ENCODE measurements around the gene SUSD3.

The SUSD3 gene

DNA sequence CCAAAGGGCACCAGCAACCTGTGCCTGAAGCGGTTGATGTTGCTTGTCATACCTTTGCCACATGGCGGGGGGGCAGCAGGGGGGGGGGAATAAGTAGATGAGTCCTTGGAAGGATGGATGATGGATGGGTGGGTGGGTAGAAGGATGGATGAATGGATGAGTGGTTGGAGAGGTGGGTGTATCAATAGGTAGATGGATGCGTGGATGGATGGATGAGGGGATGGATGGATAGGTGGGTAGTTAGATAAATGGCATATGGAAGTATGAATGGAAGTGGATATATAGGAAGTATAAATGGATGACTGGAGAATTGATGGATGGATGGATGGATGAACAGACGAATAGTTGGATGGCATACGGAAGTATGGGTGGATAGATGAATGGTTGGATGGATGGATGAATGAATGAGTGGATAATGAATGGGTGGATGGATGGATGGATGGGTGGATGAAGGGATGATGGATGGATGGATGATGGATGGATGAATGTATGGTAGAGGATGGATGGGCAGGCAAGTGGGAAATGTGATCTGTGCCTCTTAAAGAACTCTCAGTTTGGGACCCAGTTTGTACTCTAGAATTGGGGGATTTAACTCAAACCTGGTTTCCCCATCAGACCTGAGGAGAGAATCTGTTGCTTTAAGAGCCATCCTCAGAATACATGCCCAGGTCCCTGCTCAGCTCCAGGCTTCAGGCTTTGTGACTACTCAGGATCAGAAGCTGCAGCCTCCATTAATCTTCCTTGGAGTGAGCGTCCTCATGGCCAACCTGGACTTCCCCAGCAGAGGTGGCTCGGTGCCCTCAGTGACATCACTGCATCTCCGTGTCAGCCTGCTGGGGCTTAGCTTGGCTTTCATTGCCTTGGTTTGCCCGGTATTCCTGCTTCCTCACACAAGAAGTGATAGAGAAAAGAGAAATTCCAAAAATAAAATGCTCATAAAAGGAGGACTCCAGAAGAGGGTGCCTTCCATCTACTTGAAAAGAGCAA, 27.6 kb upstream of the SUSD3 start:
- no peak for DNase-seq

DNA sequence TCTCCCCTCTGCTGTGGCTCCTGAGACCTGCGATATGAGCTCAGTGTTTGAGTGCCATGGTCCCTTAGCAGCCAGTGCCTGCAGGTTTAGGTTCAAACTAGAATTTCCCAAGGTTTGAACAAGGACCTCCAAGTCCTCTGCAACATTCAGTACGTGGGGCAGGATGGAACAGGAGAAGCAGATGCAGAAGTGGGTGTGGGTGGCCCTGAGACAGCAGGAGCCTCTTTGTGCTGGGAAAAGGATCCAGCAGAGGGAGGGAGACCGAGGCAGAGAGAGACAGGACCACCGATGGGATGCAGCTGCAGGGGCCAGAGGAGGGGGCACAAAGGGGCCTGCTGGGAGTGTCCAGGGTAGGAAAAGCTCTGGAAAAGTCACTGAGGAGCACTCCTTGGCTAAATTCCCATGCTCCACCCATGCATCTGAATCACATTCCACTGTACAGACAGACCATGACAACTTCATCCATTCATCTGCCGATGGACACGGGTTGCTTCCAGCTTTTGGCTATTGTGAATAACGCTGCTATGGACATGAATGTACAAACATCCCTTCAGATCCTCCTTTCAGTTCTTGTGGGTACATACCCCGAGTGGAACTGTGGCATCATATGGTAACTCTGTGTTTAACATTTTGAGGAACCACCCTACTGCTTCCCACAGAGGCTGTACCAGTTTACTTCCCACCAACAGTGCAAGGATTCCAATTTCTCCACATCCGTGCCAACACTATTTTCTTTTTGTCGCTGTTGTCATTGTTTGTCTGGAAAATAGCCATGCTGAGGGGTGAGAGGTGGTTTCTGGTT, 26.7 kb upstream of the SUSD3 start:
- no peak for DNase-seq

DNA sequence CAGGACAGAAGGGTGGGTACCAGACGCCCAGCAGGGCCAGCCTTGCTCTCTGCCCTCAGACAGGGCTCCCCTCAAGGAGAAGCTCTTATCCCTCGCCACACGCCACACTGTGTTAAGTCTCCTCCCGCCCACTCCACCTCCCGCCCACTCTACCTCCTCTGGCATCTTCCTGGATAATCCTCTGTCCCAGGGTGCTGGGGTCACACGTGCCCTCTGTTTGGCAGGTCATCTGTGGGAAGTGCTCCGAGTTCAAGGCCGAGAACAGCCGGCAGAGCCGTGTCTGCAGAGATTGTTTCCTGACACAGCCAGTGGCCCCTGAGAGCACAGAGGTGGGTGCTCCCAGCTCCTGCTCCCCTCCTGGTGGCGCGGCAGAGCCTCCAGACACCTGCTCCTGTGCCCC, 26.0 kb upstream of the SUSD3 start:
- no peak for DNase-seq

DNA sequence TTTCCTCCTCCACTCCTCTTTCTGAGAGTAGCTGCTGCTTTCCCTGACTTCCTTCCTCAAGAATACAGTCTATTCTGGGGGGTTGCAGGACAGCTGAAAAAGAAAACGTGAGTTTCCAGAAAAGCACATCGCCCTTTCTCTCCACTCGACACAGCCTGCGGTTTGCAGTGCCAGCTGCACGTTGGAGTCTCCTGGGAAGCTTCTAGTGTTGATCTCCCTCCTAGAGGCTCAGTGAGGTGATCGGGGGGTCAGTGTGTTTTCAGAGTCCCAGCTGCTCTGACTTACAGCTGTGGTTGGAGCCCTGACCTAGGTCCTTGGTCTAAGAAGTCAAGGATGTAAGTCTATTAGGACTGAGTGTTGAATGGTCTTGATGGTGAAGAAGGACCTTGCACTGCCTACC, 25.0 kb upstream of the SUSD3 start:
- DNase-seq, result peak in 1 of 2 experiments; percentile 50

DNA sequence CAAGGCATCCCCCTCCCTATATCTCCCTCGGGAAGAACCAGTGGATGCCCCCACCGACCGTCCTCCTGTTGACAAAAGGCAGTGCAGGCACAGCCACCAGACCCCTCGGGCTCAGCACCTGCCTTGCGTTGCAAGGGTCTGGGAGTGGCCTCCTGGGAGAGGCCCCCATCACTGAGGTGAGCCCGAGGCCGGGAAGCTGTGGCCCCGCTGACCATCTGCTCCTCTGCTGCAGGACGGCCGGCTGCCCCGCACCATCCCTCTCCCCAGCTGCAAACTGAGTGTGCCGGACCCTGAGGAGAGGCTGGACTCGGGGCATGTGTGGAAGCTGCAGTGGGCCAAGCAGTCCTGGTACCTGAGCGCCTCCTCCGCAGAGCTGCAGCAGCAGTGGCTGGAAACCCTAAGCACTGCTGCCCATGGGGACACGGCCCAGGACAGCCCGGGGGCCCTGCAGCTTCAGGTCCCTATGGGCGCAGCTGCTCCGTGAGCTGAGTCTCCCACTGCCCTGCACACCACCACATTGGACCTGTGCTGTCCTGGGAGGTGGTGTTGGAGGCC, 23.3 kb upstream of the SUSD3 start:
- DNase-seq, result no peak

DNA sequence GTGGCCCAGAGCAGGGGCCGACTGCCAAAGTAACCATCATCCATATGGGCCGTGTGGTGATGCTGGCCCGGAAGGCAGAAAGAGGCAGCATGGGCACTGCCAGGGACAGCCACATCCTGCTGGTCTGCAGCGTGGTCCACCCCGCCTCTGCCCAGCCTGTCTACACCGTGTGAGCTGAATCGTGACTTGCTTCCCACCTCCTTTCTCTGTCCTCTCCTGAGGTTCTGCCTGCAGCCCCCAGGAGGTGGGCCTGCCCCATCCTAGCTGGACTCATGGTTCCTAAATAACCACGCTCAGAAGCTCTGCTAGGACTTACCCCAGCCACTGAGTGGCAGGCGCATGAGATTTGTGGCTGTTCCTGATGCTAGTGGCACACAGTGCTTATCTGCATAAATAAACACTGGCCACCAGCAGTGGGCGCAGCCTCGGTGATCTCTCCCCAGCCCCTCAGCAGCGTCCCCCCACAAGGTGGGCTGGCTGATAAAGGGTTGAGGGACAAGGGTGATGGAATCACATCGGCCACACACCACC, 22.6 kb upstream of the SUSD3 start:
- DNase-seq, result no peak

DNA sequence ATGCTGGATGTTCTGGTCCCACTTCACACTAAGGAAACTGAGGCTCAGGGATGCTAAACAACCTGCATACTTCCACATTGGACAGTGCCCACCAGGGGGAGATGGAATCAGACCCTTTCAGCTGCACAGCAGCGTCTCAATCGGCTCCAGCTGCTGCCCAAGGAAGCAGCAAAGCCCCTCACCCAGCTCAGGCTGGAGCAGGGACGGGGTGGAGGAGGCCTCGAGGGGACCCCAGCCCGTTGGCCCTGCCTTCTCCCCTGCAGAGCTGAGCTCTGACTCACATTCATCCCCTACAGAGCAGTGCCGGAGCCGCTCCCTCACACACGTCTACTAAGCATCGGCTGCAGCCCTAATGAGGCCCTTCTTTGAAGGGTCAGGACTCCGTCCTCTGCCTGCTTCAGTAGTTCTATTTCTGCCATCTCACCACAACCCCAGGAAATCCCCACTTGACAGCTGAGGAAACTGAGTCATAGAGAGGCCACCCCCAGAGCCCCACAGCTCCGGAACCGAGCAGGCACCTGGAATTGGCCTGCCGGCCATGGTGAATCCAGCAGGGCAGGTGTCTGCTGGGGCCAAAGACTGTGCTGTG, 21.5 kb upstream of the SUSD3 start:
- DNase-seq, result no peak

DNA sequence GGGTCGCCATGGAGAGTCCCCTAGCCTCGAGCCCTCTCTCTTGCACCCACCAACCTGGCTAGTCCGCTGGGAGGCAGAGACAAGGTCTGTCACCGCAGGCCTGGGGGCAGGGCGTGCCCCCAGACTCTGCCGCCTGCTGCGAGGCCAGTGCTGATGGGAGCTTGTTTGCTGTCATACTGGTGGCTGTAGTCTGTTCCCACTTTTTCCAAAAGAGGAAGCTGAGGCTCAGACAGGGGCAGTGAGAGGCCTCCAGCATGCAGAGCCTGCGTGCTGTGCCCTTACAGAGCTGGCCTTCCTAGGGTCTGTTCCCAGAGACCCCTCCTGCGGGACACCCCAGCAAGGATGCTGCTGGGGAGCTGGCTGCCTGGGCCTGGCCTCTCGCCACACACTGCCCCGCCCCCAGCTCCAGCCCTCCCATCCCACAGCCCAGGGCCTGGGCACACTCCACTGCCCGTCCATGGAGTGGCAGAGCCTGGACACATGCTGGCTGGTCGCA, 21.0 kb upstream of the SUSD3 start:
- no peak for DNase-seq

DNA sequence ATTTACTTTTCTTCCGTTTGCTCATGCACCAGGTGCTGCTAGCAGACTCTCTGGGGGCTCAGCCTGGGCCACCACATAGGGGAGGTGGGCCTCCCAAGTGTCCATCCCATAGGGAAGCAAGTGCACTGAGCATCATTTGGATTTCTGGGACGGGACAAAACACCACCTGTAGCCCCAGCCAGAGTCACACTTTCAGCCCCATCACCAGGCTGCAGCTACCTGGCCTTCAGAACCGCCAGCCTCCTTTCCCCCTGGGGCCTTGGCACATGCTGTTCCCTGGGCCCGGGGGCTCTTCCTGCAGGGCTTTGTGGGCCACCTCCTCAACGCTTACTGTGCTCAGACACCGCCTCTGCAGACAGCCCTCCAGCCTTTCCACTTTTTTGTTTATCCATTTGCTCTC, 19.6 kb upstream of the SUSD3 start:
- no peak for DNase-seq

DNA sequence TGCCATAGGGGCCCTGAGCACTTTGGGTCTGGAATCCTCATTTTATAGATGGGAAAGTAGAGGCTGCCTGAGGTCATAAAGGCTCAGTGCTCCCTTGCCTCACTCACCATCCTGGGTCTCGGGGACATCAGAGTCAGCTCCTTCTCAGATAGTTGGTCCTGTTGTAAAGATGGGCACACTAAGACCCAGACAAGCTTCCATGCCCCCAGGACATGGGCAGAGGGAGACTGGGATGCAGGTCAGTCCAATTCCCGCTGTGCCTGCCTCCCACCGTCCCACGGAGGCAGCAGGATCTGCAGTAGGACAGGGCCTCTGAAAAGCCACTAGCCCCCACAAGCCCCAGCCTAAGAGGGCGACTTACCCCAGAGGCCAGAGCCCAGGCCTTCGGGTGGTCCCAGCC, 19.0 kb upstream of the SUSD3 start:
- DNase-seq, result no peak

DNA sequence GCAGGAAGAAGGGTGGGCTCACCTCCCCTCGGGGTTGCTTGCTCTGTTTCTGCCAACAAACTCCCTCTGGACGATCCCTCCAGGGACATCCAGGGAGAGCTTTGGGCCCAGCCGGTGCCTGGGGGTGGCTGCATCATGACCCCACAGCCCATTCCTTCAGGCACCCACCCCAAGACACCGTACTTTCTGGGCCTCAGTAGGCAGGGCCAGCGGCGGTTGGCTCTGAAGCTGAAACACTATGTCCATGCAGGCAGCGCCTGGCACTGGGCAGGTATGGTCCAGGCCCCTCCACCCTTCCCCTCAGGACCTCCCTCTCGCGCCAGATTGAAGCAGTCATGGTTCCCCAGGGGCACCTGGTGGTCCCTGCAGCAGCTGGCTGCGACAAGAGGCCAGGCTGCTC, 18.5 kb upstream of the SUSD3 start:
- DNase-seq, result no peak

DNA sequence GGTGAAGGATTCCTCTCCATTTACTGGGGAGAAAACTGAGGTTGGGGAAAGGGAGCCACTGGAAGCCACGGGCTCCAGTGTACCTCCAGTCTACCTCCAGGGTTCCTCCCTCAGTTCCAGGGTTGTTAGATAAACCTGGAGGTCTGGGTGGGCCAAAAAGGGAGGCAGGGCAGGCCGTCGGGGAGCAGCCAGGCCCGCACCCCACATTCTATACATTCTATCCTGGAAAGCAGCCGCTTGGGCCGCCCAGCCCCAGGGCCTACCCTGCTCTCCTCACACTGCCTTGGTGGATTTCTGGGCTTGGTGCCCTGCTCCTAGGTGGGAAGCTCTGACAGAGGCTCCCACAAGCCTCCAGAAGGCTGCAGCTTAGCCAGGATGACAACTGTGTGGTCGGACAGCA, 18.1 kb upstream of the SUSD3 start:
- no peak for DNase-seq

DNA sequence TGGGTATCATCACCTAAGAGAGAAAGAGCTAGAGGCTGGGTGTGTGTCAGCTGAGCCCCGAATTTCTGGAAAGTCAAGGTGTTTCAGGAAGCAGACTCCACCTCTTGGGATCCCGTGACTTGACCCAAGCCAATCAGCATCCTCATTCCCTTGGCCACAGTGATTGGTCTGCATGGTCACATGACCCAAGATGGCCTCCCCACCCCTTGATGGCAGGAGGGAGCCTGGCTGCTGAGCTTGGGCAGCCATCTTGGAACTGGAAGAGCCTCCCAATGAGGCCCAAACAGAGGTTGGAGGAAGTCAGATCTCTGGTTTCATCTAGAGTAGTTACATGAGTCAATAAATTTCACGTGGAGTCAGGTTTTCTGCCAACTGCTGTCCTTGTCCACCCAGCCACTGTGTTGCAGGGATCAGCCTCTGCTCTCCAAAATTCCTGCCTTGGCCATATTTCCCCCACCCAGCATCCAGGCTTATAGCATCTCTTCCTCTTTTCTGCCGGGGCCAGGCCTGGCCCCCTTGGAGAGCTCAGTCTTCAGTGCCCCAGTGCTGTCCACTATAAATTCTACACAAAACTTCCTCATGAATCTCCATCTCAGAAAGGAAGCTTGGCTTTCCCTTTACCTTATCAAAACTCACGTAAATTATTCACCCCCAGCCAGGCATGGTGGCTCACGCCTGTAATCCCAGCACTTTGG, 17.2 kb upstream of the SUSD3 start:
- peak in 1 of 2 experiments; percentile 12 for DNase-seq

DNA sequence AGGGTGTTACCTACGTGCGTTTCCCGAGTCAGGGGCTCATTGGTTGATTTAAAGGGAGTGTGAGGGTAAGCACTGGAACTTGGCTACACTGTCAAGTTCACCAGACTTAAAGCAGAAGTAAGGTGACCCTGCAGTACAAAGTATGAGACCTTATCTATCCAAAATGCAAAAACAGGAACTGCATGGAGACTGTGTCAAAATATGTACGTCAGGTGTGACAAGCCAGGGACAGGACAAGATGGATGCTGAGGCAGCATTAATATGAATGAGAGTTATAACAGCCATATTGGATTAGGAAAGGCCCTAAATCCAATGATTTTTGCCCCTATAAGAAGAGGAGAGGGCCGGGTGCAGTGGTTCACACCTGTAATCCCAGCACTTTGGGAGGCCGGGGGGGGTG, 15.4 kb upstream of the SUSD3 start:
- no peak for DNase-seq

DNA sequence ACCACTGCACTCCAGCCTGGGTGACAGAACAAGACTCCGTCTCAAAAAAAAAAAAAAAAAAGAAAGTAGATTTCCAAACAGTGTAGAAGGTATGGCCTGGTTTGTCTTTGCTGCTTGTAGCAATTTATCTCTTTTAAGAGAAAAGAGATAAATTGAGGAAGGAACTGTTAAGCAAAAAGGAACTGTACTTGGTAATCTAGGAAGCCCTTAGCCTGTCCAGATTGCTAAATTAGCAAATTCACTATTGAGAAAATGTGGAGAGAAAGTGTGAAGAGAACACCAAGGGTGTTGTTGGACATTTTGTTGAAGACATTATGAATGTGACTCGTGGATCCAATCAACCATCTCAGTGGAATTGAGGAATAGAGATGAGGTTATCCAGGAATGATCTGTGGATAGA, 13.0 kb upstream of the SUSD3 start:
- DNase-seq, result no peak

DNA sequence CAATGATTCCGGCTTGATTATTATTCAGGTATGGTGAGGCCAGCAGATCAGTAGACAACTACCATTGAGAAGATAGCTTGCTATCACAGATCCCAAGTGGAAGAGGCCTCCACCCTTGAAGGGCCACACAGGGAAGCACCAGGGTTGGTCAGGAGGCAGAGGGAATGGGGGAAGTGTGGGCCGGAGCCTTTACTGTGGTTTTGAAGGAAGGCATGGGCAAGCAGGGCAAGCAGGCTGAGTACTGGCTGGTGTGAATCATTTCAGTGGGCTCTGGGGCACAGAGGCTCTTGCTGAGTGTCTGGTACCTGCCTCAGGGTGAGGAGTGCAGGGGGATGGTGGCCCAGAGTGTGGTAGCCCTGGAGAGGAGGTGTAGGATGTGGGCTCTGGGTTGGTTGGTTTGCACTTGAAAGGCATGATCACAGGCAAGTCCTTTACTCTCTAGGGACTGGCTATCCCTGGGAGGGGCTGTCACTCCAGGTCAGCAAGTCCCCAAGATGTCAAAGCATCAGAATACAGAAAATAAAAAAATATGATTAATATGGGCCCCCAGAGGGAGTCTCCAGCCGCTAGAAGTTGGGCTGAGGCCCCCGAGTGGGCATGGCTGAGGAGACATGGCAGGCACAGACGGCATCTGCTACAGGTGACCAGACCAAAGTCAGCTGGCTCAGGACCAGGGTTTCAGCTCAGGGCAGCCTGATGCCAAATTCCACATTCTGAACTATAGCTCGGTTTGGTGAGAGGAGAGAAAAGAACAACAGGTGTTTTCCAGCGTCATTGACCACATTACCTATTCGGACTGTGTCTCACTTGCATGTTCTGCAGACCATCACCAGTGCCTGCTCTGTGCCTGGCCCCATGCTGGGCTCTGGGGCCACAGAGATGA, 9.7 kb upstream of the SUSD3 start:
- no peak for DNase-seq

DNA sequence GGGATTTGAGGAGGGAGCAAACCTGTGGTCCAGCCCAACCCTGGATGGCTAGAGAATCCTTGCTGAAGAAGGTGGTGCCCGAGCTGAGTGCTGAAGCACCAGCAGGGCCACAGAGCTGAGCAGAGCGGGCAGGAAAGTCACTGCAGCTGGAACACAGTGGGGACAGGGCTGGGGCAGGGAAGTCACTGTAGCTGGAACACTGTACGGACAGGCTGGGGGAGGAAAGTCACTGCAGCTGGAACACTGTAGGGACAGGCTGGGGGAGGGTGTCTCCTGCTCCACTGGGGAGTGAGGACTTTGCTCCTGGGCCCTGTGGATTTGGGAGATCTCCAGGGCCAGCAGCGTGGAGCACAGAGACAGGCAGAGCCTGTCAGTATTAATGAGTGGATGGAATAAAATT, 9.0 kb upstream of the SUSD3 start:
- no peak for DNase-seq

DNA sequence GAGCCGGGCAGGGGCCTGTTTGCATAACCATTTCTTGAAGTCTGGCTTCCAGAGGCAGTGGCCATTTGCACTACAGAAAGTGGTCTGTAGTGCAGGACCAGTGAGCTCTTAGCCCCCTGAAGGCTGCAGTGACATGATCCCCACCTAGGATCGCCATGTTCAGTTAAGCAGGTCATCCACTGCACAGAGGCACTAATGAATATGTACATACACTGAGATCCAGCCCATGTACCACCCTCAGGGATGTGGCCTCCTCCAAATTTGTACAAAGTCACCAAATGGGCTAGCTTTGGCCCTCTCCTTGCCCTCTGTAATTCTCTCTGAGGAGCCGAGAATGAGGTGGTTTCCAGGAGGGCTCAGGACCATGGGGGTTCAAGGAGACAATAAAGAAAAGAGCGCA, 8.3 kb upstream of the SUSD3 start:
- DNase-seq, result no peak

DNA sequence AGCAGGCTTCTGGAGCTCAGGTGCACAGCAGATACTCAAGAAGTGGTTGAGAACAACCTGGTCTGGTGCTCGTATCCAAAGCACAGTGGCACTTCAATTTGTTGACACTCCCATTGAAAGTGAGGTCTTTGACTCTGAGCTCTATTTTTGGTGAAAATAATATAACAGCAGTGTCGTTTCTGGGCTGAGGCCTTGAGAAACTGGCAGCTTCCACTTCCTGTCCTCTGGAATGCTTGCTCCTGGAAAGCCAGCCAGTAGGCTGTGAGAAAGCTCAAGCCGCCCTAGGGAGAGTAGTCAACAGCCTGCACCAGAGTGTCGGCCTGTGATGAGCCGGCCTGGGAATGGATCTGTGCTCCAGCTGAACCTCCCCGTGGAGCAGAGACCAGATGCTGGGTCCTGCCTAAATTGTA, 6.8 kb upstream of the SUSD3 start:
- no peak for DNase-seq

DNA sequence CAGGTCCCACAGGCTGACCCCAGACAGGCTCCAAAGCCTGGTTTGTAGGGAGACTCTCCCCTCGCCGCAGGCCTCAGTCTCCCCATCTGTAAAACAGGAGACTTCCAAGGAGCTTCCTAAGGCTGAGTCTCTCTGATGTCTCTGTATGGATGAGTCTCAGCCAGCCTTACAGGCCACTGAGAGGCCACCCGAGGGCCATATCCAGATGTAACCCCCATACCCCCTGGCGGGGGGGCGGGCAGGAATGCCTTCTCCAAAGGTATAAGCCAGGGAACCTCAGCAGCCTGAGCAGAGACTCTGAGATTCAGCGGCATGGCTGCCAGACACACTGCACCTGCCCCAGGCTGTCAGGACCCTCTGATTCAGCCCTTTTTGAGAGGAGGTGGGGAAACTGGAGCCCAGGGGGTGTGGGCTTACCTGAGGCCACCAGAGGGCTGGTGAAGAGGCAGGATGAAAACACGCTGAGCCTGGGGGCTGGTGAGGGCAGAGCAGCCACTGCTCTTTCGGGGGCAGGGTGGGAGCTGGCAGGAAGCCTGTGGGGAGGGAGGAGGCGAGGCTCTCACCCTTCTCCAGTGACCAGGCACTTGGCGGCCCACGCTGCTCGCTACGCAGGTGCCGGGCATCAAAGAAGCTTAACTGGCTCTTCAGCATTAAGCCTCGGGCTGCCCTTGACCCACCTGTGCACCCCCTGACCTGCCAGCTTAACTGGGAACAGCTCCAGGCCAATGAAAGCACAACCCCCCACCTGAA, 5.5 kb upstream of the SUSD3 start:
- DNase-seq, result peak in 1 of 2 experiments; percentile 34
